B cell (primary cell): Measurements from ENCODE around the gene GPC2. TPM values are rescaled to one million over a fixed set of nuclear protein-coding genes. Genes with fewer than 3 reads are reported as not detected.
"Not testable (repeated sequence)": the region's sequence is repeated elsewhere in the genome, so short reads cannot be mapped to it uniquely, and the experiment has no call there.

Source experiments
- ATAC-seq: fragments of 200-7000 bp; cut with Tn5 transposase; one replicate; pipeline ENCODE4 v1.10.0; 2021; ENCODE audit warnings: low read depth, mild to moderate bottlenecking, moderate number of reproducible peaks, moderate library complexity
- CTCF ChIA-PET: fragments of 350-600 bp; sonication (Branson Sonifier 250); formaldehyde crosslinking; loops from one replicate; lab custom pipeline; 2021; ENCODE audit warnings: antibody characterized with exemption, inconsistent platforms; lab: Charles Lee
- POLR2A ChIA-PET: fragments of 350-600 bp; sonication (Branson Sonifier 250); formaldehyde crosslinking; loops from one replicate; lab custom pipeline; 2021; ENCODE audit warnings: antibody characterized with exemption; lab: Charles Lee
- DNase-seq: peaks from one replicate; pipeline ENCODE4 v3.0.0; 2013
- H2AFZ ChIP-seq: 2 replicates; pipeline ENCODE4 v1.6.1; 2012; ENCODE audit warnings: mild to moderate bottlenecking, low read depth, low read length; ENCODE audit not compliant: insufficient read depth, poor library complexity, severe bottlenecking
- H3K27ac ChIP-seq, 2 donors: 1 replicate in 1 of 2; 2 replicates in 1 of 2; pipeline ENCODE4 v1.5.1; 2012 to 2013; ENCODE audit warnings: low read length in 2 of 2, mild to moderate bottlenecking in 2 of 2, moderate library complexity in 1 of 2
- H3K27me3 ChIP-seq, 4 experiments: fragments of 200-600 bp in 1 of 4; sonication (generic) in 1 of 4; replicated peaks in 1 of 4; 1 replicate in 2 of 4; 2 replicates in 2 of 4; pipeline versions ENCODE4 v1.6.1 to v1.7.0; 2013 to 2016; ENCODE audit warnings: low read length in 3 of 4, mild to moderate bottlenecking in 2 of 4, mixed read lengths in 1 of 4, moderate library complexity in 1 of 4; ENCODE audit not compliant: insufficient read depth in 4 of 4, control insufficient read depth in 3 of 4; ENCODE audit errors: control extremely low read depth in 1 of 4
- H3K36me3 ChIP-seq, 2 experiments: replicated peaks in 1 of 2; 1 replicate in 1 of 2; 2 replicates in 1 of 2; pipeline versions ENCODE4 v1.6.1 to v1.7.1; 2013; ENCODE audit warnings: low read length in 1 of 2; ENCODE audit not compliant: insufficient read depth in 2 of 2, control insufficient read depth in 1 of 2; ENCODE audit errors: control extremely low read depth in 1 of 2, extremely low read depth in 1 of 2
- H3K4me1 ChIP-seq, 2 donors: fragments of 200-600 bp in 1 of 2; sonication (generic) in 1 of 2; 1 replicate in 1 of 2; 2 replicates in 1 of 2; pipeline versions ENCODE4 v1.5.1 to v1.6.1; 2013 to 2017; ENCODE audit warnings: low read length in 2 of 2; ENCODE audit not compliant: control insufficient read depth in 2 of 2, insufficient read depth in 2 of 2
- H3K4me2 ChIP-seq: replicated peaks from 2 replicates; pipeline ENCODE3; 2012; ENCODE audit warnings: mild to moderate bottlenecking, low read depth, low read length; ENCODE audit not compliant: poor library complexity, severe bottlenecking
- H3K4me3 ChIP-seq, 5 experiments: fragments of 200-600 bp in 1 of 5; sonication (generic) in 1 of 5; 1 replicate in 3 of 5; 2 replicates in 2 of 5; pipeline versions ENCODE4 v1.5.1 to v1.7.0; 2011 to 2016; ENCODE audit warnings: low read length in 4 of 5, mild to moderate bottlenecking in 4 of 5, low read depth in 2 of 5, control low read depth in 1 of 5, moderate library complexity in 1 of 5; ENCODE audit not compliant: insufficient read depth in 1 of 5; ENCODE audit errors: control extremely low read depth in 1 of 5, extremely low read depth in 1 of 5
- H3K79me2 ChIP-seq: fragments of 200-600 bp; sonication (generic); one replicate; pipeline ENCODE4 v1.6.0; 2016; ENCODE audit warnings: low read length; ENCODE audit not compliant: control insufficient read depth, insufficient read depth
- H3K9ac ChIP-seq: fragments of 200-600 bp; sonication (generic); 2 replicates; pipeline ENCODE4 v1.6.1; 2017; ENCODE audit warnings: mild to moderate bottlenecking, low read length, moderate library complexity
- H3K9me3 ChIP-seq, 3 donors: one replicate each; pipeline versions ENCODE4 v1.6.1 to v1.7.1; 2013; ENCODE audit warnings: low read length in 2 of 3; ENCODE audit not compliant: control insufficient read depth in 2 of 3, insufficient read depth in 1 of 3; ENCODE audit errors: control extremely low read depth in 1 of 3
- H4K20me1 ChIP-seq: 2 replicates; pipeline ENCODE4 v1.6.0; 2012; ENCODE audit warnings: mild to moderate bottlenecking, low read length; ENCODE audit not compliant: insufficient read depth, control insufficient read depth, poor library complexity, severe bottlenecking
- H3K27ac Mint-ChIP-seq: one replicate; pipeline ENCODE4 v1.8.0; 2021; ENCODE audit warnings: mixed read lengths
- H3K27me3 Mint-ChIP-seq: one replicate; pipeline ENCODE4 v1.8.0; 2021; ENCODE audit warnings: mixed read lengths
- H3K4me1 Mint-ChIP-seq: one replicate; pipeline ENCODE4 v1.8.0; 2021; ENCODE audit warnings: mixed read lengths
- H3K4me3 Mint-ChIP-seq: one replicate; pipeline ENCODE4 v1.8.0; 2021; ENCODE audit warnings: mixed read lengths
- H3K9me3 Mint-ChIP-seq: one replicate; pipeline ENCODE4 v1.8.0; 2022; ENCODE audit warnings: mixed read lengths; ENCODE audit not compliant: insufficient read depth
- CTCF ChIP-seq: fragments of 200-600 bp; IDR thresholded peaks from one replicate; pipeline ENCODE4 v1.8.0; 2022; ENCODE audit warnings: antibody characterized with exemption, mild to moderate bottlenecking
- EZH2 ChIP-seq: IDR thresholded peaks from 2 replicates; pipeline ENCODE4 v1.6.1; 2012; ENCODE audit warnings: borderline replicate concordance, low read depth, mild to moderate bottlenecking, moderate library complexity, low read length; ENCODE audit not compliant: insufficient read depth, poor library complexity, severe bottlenecking
- WGBS: methylation state at CpG from one replicate; pipeline ENCODE4 v1.1.5; 2013; ENCODE audit warnings: missing lambda C conversion rate; ENCODE audit not compliant: insufficient coverage; 5-methylcytosine and 5-hydroxymethylcytosine counted together
- intact Hi-C: fragments of 100-400 bp; cut with micrococcal nuclease; formaldehyde crosslinking; loops from one replicate; pipeline ENCODE4 v1.10.0; 2022
- polyA plus RNA-seq: library from polyadenylated mRNA; depleted of rRNA; stranded (reverse); fragments of >200 nt; gene quantifications from 2 replicates; pipeline ENCODE4 v1.2.3, GENCODE V29; 2012
- total RNA-seq, 2 donors: library from RNA; stranded (reverse); fragments of 120-200 nt in 1 of 2; gene quantifications; 1 replicate in 1 of 2; 2 replicates in 1 of 2; pipeline versions ENCODE4 v1.2.3 to v1.2.4, GENCODE V29; 2013 to 2022

Gene GPC2
- total and polyA plus RNA-seq, 2 donors (not counting 1 experiment from before 2014, with no cell fraction given), result 3.9 to 4.1 TPM

DNA sequence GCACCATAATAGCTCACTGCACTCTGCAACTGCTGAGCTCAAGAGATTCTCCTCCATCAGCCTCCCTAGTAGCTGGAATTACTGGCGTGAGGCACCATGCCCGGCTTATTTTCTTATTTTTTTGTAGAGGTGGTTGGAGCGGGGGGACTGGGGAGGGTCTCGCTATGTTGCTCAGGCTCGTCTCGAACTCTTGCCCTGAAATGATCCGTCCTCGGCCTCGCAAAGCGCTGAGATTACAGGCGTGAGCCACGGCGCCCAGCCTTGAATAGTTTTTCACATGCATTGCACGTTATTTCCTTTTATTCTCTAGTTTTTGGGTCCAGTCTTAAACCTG lies 29.0 kb downstream of the GPC2 start:
- ChIA-PET CTCF (interaction anchor here (0.9 to 3.5 kb wide), 10 partner anchors 9 to 260 kb away, joined by 3 to 27 read pairs (median 3); partner anchors contain the start of genes GPC2, MCM7, STAG3 and TRAPPC14), POLR2A (interaction anchor here (0.7 to 2.5 kb wide), 15 partner anchors 9 to 437 kb away, joined by 3 to 16 read pairs (median 5); partner anchors contain the start of genes AP4M1, GAL3ST4, GPC2 and MEPCE)
- H3K36me3 ChIP-seq, result peaks cover 0 to 11% of the 10 kb centered on the region in 2 experiments
- intact Hi-C loops, result loop anchor here (1.0 to 5.0 kb wide), 8 partner anchors 10 to 280 kb away; partner anchors contain the start of genes AP4M1, GPC2, MCM7 and STAG3
- H3K9ac ChIP-seq, result peak overlapping the region; percentile 99
- H3K27me3 ChIP-seq, result no peaks in the 10 kb centered on the region
- 24% methylated on average over 13 of the region's 14 CpGs for WGBS
- peak overlapping the region; percentile 95 for H3K27ac Mint-ChIP-seq
- DNase-seq (no peak), ATAC-seq (no peak)
- no peaks in the 10 kb centered on the region for H3K9me3 ChIP-seq
- H3K4me3 ChIP-seq, result peak overlapping the region; percentile 38 to 98 (median 67)
- H3K4me3 Mint-ChIP-seq, result peak overlapping the region; percentile 88
- H2AFZ ChIP-seq, result peak overlapping the region; percentile 98
- no peak for TF ChIP-seq CTCF
- no peak for TF ChIP-seq EZH2
- peak overlapping the region; percentile 82 to 97 for H3K27ac ChIP-seq
- H3K4me1 ChIP-seq, result peaks cover 31 to 40% of the 10 kb centered on the region in 2 donors
- H3K27me3 Mint-ChIP-seq, result no peaks in the 10 kb centered on the region
- peaks cover 42% of the 10 kb centered on the region for H3K79me2 ChIP-seq
- no peaks in the 10 kb centered on the region for H3K9me3 Mint-ChIP-seq
- H3K4me2 ChIP-seq, result peak overlapping the region; percentile 97
- H4K20me1 ChIP-seq, result no peaks in the 10 kb centered on the region
- H3K4me1 Mint-ChIP-seq, result peaks cover 31% of the 10 kb centered on the region

- no peaks in the 10 kb centered on the region for H4K20me1 ChIP-seq
- H3K4me2 ChIP-seq, result no peak overlapping the region
- no CpG with 5 or more reads among the region's 2 CpGs for WGBS
- H3K79me2 ChIP-seq, result peaks cover 33% of the 10 kb centered on the region
- CTCF ChIA-PET, result interaction anchor here (0.6 to 1.4 kb wide), 5 partner anchors 8 to 412 kb away, joined by 3 read pairs; no protein-coding TSS in a partner anchor
- DNase-seq (no peak), ATAC-seq (no peak)
- peaks cover 26% of the 10 kb centered on the region for H3K4me1 Mint-ChIP-seq
- H3K27ac Mint-ChIP-seq, result no peak overlapping the region
- no peak overlapping the region for H3K4me3 ChIP-seq
- H3K27me3 Mint-ChIP-seq, result no peaks in the 10 kb centered on the region
- H3K36me3 ChIP-seq, result peaks cover 0 to 5% of the 10 kb centered on the region in 2 experiments
- no peaks in the 10 kb centered on the region for H3K9me3 Mint-ChIP-seq
- H2AFZ ChIP-seq, result no peak overlapping the region
- TF ChIP-seq EZH2, result no peak
- no peak for TF ChIP-seq CTCF
- peak overlapping the region; percentile 88 for H3K4me3 Mint-ChIP-seq
- POLR2A ChIA-PET, result interaction anchor here (1.2 to 2.5 kb wide), 3 partner anchors 10 to 74 kb away, joined by 3 to 16 read pairs (median 11); partner anchors contain the start of genes GPC2, STAG3 and TRAPPC14
- no peaks in the 10 kb centered on the region for H3K9me3 ChIP-seq
- H3K27me3 ChIP-seq, result no peaks in the 10 kb centered on the region
- H3K27ac ChIP-seq, result no peak overlapping the region
- no peak overlapping the region for H3K9ac ChIP-seq
- H3K4me1 ChIP-seq, result peaks cover 22 to 32% of the 10 kb centered on the region in 2 donors
- intact Hi-C loops, result loop anchor here (5.0 kb wide), 2 partner anchors 65 to 125 kb away; no protein-coding TSS in a partner anchor
Measured at GRCh38 chr7:100147278-100147677, 29.9 kb downstream of the GPC2 start.

- H3K4me2 ChIP-seq, H3K9me3 Mint-ChIP-seq, H3K27ac ChIP-seq, H3K9ac ChIP-seq, DNase-seq, H2AFZ ChIP-seq, H3K27ac Mint-ChIP-seq, ATAC-seq, H3K27me3 ChIP-seq, H3K9me3 ChIP-seq, H3K4me3 Mint-ChIP-seq, H3K36me3 ChIP-seq, H3K27me3 Mint-ChIP-seq, H3K4me3 ChIP-seq, H4K20me1 ChIP-seq: not testable (repeated sequence)
- CTCF ChIA-PET, result interaction anchor here (0.6 to 1.3 kb wide), 3 partner anchors 13 to 413 kb away, joined by 3 to 9 read pairs (median 3); no protein-coding TSS in a partner anchor
- intact Hi-C loops, result loop anchor here (5.0 kb wide), 2 partner anchors 66 to 126 kb away; no protein-coding TSS in a partner anchor
- Histone ChIP-seq H3K4me1 (peaks cover 14 to 32% of the 10 kb centered on the region in 2 donors), H3K79me2 (peaks cover 24% of the 10 kb centered on the region)
- H3K4me1 Mint-ChIP-seq, result peaks cover 24% of the 10 kb centered on the region
- no CpG with 5 or more reads among the region's 4 CpGs for WGBS
- POLR2A ChIA-PET, result interaction anchor here (0.6 to 1.3 kb wide), 2 partner anchors 18 to 27 kb away, joined by 3 to 4 read pairs; partner anchors contain the start of gene CNPY4
Measured at GRCh38 chr7:100146350-100146749, 30.8 kb downstream of the GPC2 start.
